NB4 (cell line): ENCODE measurements around the gene PLD4.

Source experiments
- CTCF ChIP-seq: IDR thresholded peaks from one replicate; pipeline ENCODE4 v1.5.1; 2012; ENCODE audit warnings: low read depth, low read length
- MAX ChIP-seq: IDR thresholded peaks from 2 replicates; pipeline ENCODE4 v1.6.1; 2011; ENCODE audit warnings: low read depth, low read length
- MYC ChIP-seq: IDR thresholded peaks from 2 replicates; pipeline ENCODE4 v1.6.1; 2011; ENCODE audit warnings: low read depth, low read length
- POLR2A ChIP-seq: IDR thresholded peaks from 2 replicates; pipeline ENCODE4 v1.6.1; 2011; ENCODE audit warnings: mild to moderate bottlenecking; ENCODE audit not compliant: insufficient read length; ENCODE audit errors: extremely low read depth

GRCh38 chr14:104940526-104941150, 16.0 kb downstream of the PLD4 start:
- TF ChIP-seq CTCF (no peak), POLR2A (no peak), MAX (no peak), MYC (no peak)
